Measurements from ENCODE around the gene C2CD2.

GRCh38 chr21:41868062-41868710 lies 85.6 kb downstream of the C2CD2 start:
- TF ChIP-seq CTCF (IDR thresholded peaks at IDR 0.05; ENCODE audit: poor library complexity) (no peak), EZH2phosphoT487 (IDR thresholded peaks at IDR 0.05; ENCODE audit: low read depth, severe bottlenecking, unreplicated experiment) (no peak), EZH2 (IDR thresholded peaks at IDR 0.05; ENCODE audit: borderline replicate concordance) (no peak)
